ENCODE results near the gene DHRSX.

- no peak for TF ChIP-seq CTCF (IDR thresholded peaks at IDR 0.05; ENCODE audit: low read depth, low read length)
- no peak for TF ChIP-seq MAX (IDR thresholded peaks at IDR 0.05; ENCODE audit: low read depth, low read length)
- TF ChIP-seq POLR2A (IDR thresholded peaks at IDR 0.05; ENCODE audit: extremely low read depth, insufficient read length) = no peak
- TF ChIP-seq MYC (IDR thresholded peaks at IDR 0.05; ENCODE audit: low read depth, low read length) = no peak
Observed at GRCh38 chrX:2471641-2472040, 29.1 kb downstream of the DHRSX start.

Measured in NB4 (cell line).